Measurements from ENCODE around the gene DOCK3.
"Not testable (repeated sequence)": the region's sequence is repeated elsewhere in the genome, so short reads cannot be mapped to it uniquely, and the experiment has no call there.

Gene DOCK3

GRCh38 chr3:50759015-50759414, 84.3 kb downstream of the DOCK3 start:
- no peak for FAIRE-seq
- no peak for DNase-seq (ENCODE audit: insufficient read length)
- TF ChIP-seq TAF1 (IDR thresholded peaks at IDR 0.05; ENCODE audit: borderline replicate concordance, low read depth, low read length): no peak

- FAIRE-seq: peak; percentile 21
- no peak for DNase-seq (ENCODE audit: insufficient read length)
- no peak for TF ChIP-seq POLR2AphosphoS5 (IDR thresholded peaks at IDR 0.05; ENCODE audit: low read depth, low read length)
- no peak for TF ChIP-seq POLR2A (IDR thresholded peaks at IDR 0.05; ENCODE audit: low read depth, low read length)
- no peak for TF ChIP-seq TAF1 (IDR thresholded peaks at IDR 0.05; ENCODE audit: borderline replicate concordance, low read depth, low read length)
Measured at GRCh38 chr3:50777680-50778079, 103.0 kb downstream of the DOCK3 start.

DNA sequence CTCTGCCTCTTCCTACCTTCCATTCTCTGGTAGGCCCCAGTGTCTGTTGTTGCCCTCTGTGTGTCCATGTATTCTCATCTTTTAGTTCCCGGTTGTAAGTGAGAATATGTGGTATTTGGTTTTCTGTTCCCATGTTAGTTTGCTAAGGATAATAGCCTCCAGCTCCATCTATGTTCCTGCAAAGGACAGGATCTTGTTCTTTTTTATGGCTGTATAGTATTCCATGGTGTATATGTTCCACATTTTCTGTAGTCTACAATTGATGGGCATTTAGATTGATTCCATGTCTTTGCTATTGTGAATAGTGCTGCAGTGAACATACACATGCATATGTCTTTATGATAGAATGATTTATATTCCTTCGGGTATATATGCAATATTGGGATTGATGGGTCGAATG, 107.0 kb downstream of the DOCK3 start:
- DNase-seq (ENCODE audit: insufficient read length); FAIRE-seq: not testable (repeated sequence)

- no peak for DNase-seq (ENCODE audit: insufficient read length)
- no peak for TF ChIP-seq POLR2A (IDR thresholded peaks at IDR 0.05; ENCODE audit: low read depth, low read length)
- FAIRE-seq: no peak
Measured at GRCh38 chr3:50786631-50787030, 111.9 kb downstream of the DOCK3 start.

GRCh38 chr3:50790894-50791293, 116.2 kb downstream of the DOCK3 start:
- not testable (repeated sequence) for FAIRE-seq; DNase-seq (ENCODE audit: insufficient read length)

GRCh38 chr3:50792568-50792967, 117.8 kb downstream of the DOCK3 start:
- FAIRE-seq: no peak
- no peak for DNase-seq (ENCODE audit: insufficient read length)
- TF ChIP-seq TAF1 (IDR thresholded peaks at IDR 0.05; ENCODE audit: borderline replicate concordance, low read depth, low read length) (no peak), POLR2A (IDR thresholded peaks at IDR 0.05; ENCODE audit: low read depth, low read length) (no peak), POLR2AphosphoS5 (IDR thresholded peaks at IDR 0.05; ENCODE audit: low read depth, low read length) (no peak)

DNA sequence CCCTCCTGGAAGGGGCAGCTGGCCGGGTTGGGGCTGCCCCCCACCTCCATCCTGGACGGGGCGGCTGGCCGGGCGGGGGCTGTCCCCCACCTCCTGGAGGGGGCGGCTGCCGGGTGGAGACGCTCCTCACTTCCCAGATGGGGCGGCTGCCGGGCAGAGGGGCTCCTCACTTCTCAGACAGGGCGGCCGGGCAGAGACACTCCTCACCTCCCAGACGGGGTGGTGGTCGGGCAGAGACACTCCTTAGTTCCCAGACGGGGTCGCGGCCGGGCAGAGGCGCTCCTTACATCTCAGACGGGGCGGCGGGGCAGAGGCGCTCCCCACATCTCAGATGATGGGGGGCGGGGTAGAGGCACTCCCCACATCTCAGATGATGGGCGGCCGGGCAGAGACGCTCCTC, 129.1 kb downstream of the DOCK3 start:
- not testable (repeated sequence) for FAIRE-seq; DNase-seq (ENCODE audit: insufficient read length)

DNA sequence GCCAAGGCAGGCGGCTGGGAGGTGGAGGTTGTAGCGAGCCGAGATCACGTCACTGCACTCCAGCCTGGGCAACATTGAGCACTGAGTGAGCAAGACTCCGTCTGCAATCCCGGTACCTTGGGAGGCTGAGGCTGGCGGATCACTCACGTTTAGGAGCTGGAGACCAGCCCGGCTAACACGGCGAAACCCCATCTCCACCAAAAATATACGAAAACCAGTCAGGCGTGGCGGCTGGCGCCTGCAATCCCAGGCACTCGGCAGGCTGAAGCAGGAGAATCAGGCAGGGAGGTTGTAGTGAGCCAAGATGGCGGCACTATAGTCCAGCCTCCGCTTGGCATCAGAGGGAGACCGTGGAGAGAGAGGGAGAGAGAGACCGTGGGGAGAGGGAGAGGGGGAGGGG, 129.6 kb downstream of the DOCK3 start:
- FAIRE-seq; DNase-seq (ENCODE audit: insufficient read length): not testable (repeated sequence)

- DNase-seq (ENCODE audit: insufficient read length): no peak
- no peak for TF ChIP-seq POLR2A (IDR thresholded peaks at IDR 0.05; ENCODE audit: low read depth, low read length)
- TF ChIP-seq TAF1 (IDR thresholded peaks at IDR 0.05; ENCODE audit: borderline replicate concordance, low read depth, low read length): no peak
- TF ChIP-seq POLR2AphosphoS5 (IDR thresholded peaks at IDR 0.05; ENCODE audit: low read depth, low read length): no peak
- no peak for FAIRE-seq
Measured at GRCh38 chr3:50805321-50805720, 130.6 kb downstream of the DOCK3 start.

DNA sequence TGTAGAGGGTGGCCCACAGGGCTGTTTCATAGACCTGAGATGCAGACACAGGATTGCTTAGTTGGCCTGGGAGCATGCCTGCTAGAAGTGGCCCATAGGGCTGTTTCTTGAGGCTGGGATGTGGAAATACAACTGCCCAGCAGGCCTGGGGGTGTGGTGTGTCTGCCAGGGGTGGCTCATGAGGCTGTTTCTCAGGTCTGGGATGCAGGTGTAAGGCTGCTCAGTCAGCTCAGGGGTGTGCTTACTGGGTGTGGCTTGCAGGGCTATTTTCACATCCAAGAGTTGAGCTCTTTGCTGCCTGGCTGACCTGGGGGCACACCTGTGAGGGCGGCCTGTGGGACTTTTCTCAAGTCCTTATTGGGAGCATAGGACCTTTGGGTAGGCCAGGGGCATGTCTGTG, 131.3 kb downstream of the DOCK3 start:
- DNase-seq (ENCODE audit: insufficient read length): no peak
- FAIRE-seq: no peak
- TF ChIP-seq TAF1 (IDR thresholded peaks at IDR 0.05; ENCODE audit: borderline replicate concordance, low read depth, low read length): no peak
- no peak for TF ChIP-seq POLR2A (IDR thresholded peaks at IDR 0.05; ENCODE audit: low read depth, low read length)
- no peak for TF ChIP-seq POLR2AphosphoS5 (IDR thresholded peaks at IDR 0.05; ENCODE audit: low read depth, low read length)

DNA sequence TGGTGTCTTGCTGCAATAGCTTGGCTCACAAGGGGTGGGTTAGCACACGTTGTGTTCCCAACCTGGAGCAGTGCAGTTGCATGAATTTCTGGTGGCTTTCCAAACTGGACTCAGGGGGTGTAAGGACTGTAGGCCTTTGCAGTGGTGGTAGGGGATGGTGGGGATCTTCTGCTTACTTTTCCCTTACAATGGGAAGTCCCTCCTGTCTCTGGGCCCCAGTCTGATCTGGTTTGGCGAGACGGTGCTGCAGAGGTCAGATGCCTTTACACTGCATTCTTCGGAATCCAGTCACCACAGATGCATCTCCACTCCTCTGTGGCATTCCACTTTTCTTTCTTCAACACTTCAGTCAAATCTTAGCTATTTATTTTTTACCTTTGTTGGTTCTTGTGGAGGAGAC, 132.1 kb downstream of the DOCK3 start:
- TF ChIP-seq TAF1 (IDR thresholded peaks at IDR 0.05; ENCODE audit: borderline replicate concordance, low read depth, low read length) (no peak), POLR2AphosphoS5 (IDR thresholded peaks at IDR 0.05; ENCODE audit: low read depth, low read length) (no peak), POLR2A (IDR thresholded peaks at IDR 0.05; ENCODE audit: low read depth, low read length) (no peak)
- FAIRE-seq (no peak), DNase-seq (ENCODE audit: insufficient read length) (no peak)

GRCh38 chr3:50807266-50807665, 132.5 kb downstream of the DOCK3 start:
- no peak for FAIRE-seq
- no peak for TF ChIP-seq POLR2A (IDR thresholded peaks at IDR 0.05; ENCODE audit: low read depth, low read length)
- no peak for TF ChIP-seq POLR2AphosphoS5 (IDR thresholded peaks at IDR 0.05; ENCODE audit: low read depth, low read length)
- no peak for TF ChIP-seq TAF1 (IDR thresholded peaks at IDR 0.05; ENCODE audit: borderline replicate concordance, low read depth, low read length)

DNA sequence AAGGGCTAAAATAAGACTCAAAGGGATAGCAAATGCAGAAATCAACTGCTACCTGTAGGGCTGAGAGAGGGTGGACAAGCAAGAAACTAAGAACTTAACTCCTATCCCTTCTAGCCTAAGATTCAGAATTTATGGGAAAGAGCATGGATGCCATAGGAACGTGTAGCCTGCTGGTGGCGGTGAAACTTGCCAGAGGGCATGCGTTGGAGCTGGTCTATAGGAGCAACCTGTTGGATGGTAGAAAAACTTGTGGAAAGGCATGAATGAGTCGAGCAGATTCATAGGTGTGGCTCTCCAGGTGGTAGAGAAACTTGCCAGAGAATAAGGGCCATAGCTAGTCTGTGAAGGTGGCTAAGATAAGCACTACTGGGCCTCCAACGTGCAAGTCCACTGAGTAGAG, 137.2 kb downstream of the DOCK3 start:
- no peak for FAIRE-seq
- DNase-seq (ENCODE audit: insufficient read length): no peak
- TF ChIP-seq POLR2AphosphoS5 (IDR thresholded peaks at IDR 0.05; ENCODE audit: low read depth, low read length): no peak
- TF ChIP-seq TAF1 (IDR thresholded peaks at IDR 0.05; ENCODE audit: borderline replicate concordance, low read depth, low read length): no peak
- no peak for TF ChIP-seq POLR2A (IDR thresholded peaks at IDR 0.05; ENCODE audit: low read depth, low read length)

More at GRCh38 chr3:50807266-50807665, 132.5 kb downstream of the DOCK3 start:
- no peak for DNase-seq (ENCODE audit: insufficient read length)

GRCh38 chr3:50815844-50816243, 141.1 kb downstream of the DOCK3 start:
- FAIRE-seq (peak; percentile 64), DNase-seq (ENCODE audit: insufficient read length) (no peak)
- no peak for TF ChIP-seq POLR2AphosphoS5 (IDR thresholded peaks at IDR 0.05; ENCODE audit: low read depth, low read length)
- TF ChIP-seq POLR2A (IDR thresholded peaks at IDR 0.05; ENCODE audit: low read depth, low read length): no peak
- no peak for TF ChIP-seq TAF1 (IDR thresholded peaks at IDR 0.05; ENCODE audit: borderline replicate concordance, low read depth, low read length)
